Esophagus muscularis mucosa (tissue), 4 donors: Measurements from ENCODE around the gene HES2.
"Not testable (repeated sequence)": the region's sequence is repeated elsewhere in the genome, so short reads cannot be mapped to it uniquely, and the experiment has no call there.

Experiments
- CTCF ChIP-seq, 3 experiments: fragments of 200-600 bp in 2 of 3; fragments of 450-650 bp in 1 of 3; sonication (generic) in 2 of 3; IDR thresholded peaks; one replicate each; pipeline ENCODE4 v1.5.1; 2017 to 2019; ENCODE audit warnings: antibody characterized with exemption in 3 of 3, mild to moderate bottlenecking in 2 of 3, moderate library complexity in 1 of 3
- EP300 ChIP-seq: sonication (generic); formaldehyde crosslinking; IDR thresholded peaks from one replicate; pipeline ENCODE4 v1.6.1; 2017; ENCODE audit warnings: antibody characterized with exemption
- POLR2A ChIP-seq: fragments of 450-650 bp; IDR thresholded peaks from one replicate; pipeline ENCODE4 v1.6.1; 2017; ENCODE audit warnings: antibody characterized with exemption, moderate library complexity, mild to moderate bottlenecking, low read depth
- POLR2AphosphoS5 ChIP-seq, 2 donors: sonication (generic); formaldehyde crosslinking; IDR thresholded peaks; one replicate each; pipeline ENCODE4 v1.6.1; 2017; ENCODE audit warnings: antibody characterized with exemption in 2 of 2

GRCh38 chr1:6428453-6428852, 8.7 kb upstream of the HES2 start:
- TF ChIP-seq CTCF (IDR thresholded peaks at IDR 0.05); POLR2A; EP300; POLR2AphosphoS5 (IDR thresholded peaks at IDR 0.05): not testable (repeated sequence)
